ENCODE data around the gene NINJ2.

DNA sequence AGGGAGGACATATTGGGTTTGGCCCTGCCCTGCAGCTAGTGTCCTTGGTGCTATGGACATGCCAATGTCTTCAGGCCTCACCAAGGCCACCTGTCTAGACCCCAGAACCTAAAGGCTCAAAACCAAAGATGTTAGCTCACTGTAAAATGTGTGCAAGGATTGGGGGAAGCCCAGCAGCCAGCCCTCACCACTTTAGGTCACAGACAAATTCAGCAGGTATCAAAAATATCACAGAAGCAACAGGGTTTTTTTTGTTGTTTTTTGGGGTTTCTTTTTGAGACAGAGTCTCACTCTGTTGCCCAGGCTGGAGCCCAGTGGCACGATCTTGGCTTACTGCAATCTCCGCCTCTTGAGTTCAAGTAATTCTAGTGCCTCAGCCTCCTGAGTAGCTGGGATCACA is 29.0 kb upstream of the NINJ2 start:
- TF ChIP-seq, protein P1, sequence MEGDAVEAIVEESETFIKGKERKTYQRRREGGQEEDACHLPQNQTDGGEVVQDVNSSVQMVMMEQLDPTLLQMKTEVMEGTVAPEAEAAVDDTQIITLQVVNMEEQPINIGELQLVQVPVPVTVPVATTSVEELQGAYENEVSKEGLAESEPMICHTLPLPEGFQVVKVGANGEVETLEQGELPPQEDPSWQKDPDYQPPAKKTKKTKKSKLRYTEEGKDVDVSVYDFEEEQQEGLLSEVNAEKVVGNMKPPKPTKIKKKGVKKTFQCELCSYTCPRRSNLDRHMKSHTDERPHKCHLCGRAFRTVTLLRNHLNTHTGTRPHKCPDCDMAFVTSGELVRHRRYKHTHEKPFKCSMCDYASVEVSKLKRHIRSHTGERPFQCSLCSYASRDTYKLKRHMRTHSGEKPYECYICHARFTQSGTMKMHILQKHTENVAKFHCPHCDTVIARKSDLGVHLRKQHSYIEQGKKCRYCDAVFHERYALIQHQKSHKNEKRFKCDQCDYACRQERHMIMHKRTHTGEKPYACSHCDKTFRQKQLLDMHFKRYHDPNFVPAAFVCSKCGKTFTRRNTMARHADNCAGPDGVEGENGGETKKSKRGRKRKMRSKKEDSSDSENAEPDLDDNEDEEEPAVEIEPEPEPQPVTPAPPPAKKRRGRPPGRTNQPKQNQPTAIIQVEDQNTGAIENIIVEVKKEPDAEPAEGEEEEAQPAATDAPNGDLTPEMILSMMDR (conservative IDR thresholded peaks at IDR 0.05) = no peak
- no peak for TF ChIP-seq ZFX (IDR thresholded peaks at IDR 0.05)
